Neuronal stem cell (in vitro differentiated cells): Measurements from ENCODE around the gene ATP2A3.

Source experiments
- DNase-seq: peaks from one replicate; pipeline ENCODE4 v3.0.0-alpha.2; 2013; ENCODE audit warnings: low spot score
- H2AFZ ChIP-seq: one replicate; pipeline ENCODE4 v1.6.1; 2013; ENCODE audit warnings: mild to moderate bottlenecking, low read length, inconsistent platforms
- H2AK5ac ChIP-seq: 2 replicates; pipeline ENCODE4 v1.6.1; 2013; ENCODE audit warnings: low read depth, mild to moderate bottlenecking, inconsistent platforms, low read length, moderate library complexity, mixed read lengths
- H2BK120ac ChIP-seq: 2 replicates; pipeline ENCODE4 v1.6.1; 2013; ENCODE audit warnings: low read depth, mild to moderate bottlenecking, inconsistent platforms, low read length, moderate library complexity, mixed read lengths
- H2BK12ac ChIP-seq: one replicate; pipeline ENCODE4 v1.6.1; 2013; ENCODE audit warnings: low read length, inconsistent platforms
- H2BK15ac ChIP-seq: 2 replicates; pipeline ENCODE4 v1.6.1; 2013; ENCODE audit warnings: mild to moderate bottlenecking, low read length, inconsistent platforms, mixed read lengths
- H2BK5ac ChIP-seq: one replicate; pipeline ENCODE4 v1.6.1; 2013; ENCODE audit warnings: inconsistent platforms, mild to moderate bottlenecking, low read length, moderate library complexity
- H3K14ac ChIP-seq: one replicate; pipeline ENCODE4 v1.6.1; 2013; ENCODE audit warnings: low read length, inconsistent platforms
- H3K18ac ChIP-seq: 2 replicates; pipeline ENCODE4 v1.6.1; 2013; ENCODE audit warnings: low read length, inconsistent platforms
- H3K23ac ChIP-seq: 2 replicates; pipeline ENCODE4 v1.6.1; 2013; ENCODE audit warnings: low read depth, mild to moderate bottlenecking, mixed read lengths, low read length, inconsistent platforms; ENCODE audit not compliant: poor library complexity
- H3K27ac ChIP-seq: replicated peaks from 3 replicates; pipeline ENCODE4 v1.5.1; 2013; ENCODE audit warnings: low read length, inconsistent platforms
- H3K27me3 ChIP-seq, 3 experiments: 2 replicates each; pipeline ENCODE4 v1.6.1; 2013; ENCODE audit warnings: low read length in 3 of 3, mild to moderate bottlenecking in 2 of 3, inconsistent platforms in 1 of 3, low read depth in 1 of 3, mixed read lengths in 1 of 3, moderate library complexity in 1 of 3; ENCODE audit not compliant: control insufficient read depth in 3 of 3, insufficient read depth in 3 of 3
- H3K36me3 ChIP-seq, 2 donors: replicated peaks in 1 of 2; 2 replicates each; pipeline ENCODE4 v1.6.1; 2013; ENCODE audit warnings: low read length in 2 of 2; ENCODE audit not compliant: control insufficient read depth in 2 of 2, insufficient read depth in 2 of 2
- H3K4ac ChIP-seq: 2 replicates; pipeline ENCODE4 v1.6.1; 2013; ENCODE audit warnings: inconsistent platforms, mild to moderate bottlenecking, low read length, moderate library complexity
- H3K4me1 ChIP-seq, 2 donors: 1 replicate in 1 of 2; 2 replicates in 1 of 2; pipeline ENCODE4 v1.6.1; 2013; ENCODE audit warnings: low read length in 2 of 2, low read depth in 1 of 2; ENCODE audit not compliant: control insufficient read depth in 2 of 2, insufficient read depth in 1 of 2
- H3K4me2 ChIP-seq: one replicate; pipeline ENCODE4 v1.6.1; 2013; ENCODE audit warnings: mild to moderate bottlenecking, low read length, inconsistent platforms; ENCODE audit not compliant: insufficient read depth, poor library complexity, severe bottlenecking
- H3K4me3 ChIP-seq, 2 donors: 2 replicates each; pipeline ENCODE4 v1.5.1; 2013; ENCODE audit warnings: low read length in 2 of 2, mild to moderate bottlenecking in 2 of 2, inconsistent platforms in 1 of 2, moderate library complexity in 1 of 2
- H3K79me1 ChIP-seq: one replicate; pipeline ENCODE4 v1.6.1; 2013; ENCODE audit warnings: low read depth, mild to moderate bottlenecking, inconsistent platforms, low read length, moderate library complexity
- H3K9ac ChIP-seq: one replicate; pipeline ENCODE4 v1.6.1; 2013; ENCODE audit warnings: mild to moderate bottlenecking, low read depth, low read length, inconsistent platforms; ENCODE audit not compliant: poor library complexity
- H3K9me3 ChIP-seq, 2 donors: replicated peaks in 1 of 2; 2 replicates each; pipeline versions ENCODE3 to v1.6.1; 2013; ENCODE audit warnings: low read length in 2 of 2, mild to moderate bottlenecking in 2 of 2, inconsistent platforms in 1 of 2, low read depth in 1 of 2, mixed read lengths in 1 of 2, moderate library complexity in 1 of 2; ENCODE audit not compliant: control insufficient read depth in 2 of 2, insufficient read depth in 1 of 2
- H4K8ac ChIP-seq: one replicate; pipeline ENCODE4 v1.6.1; 2013; ENCODE audit warnings: low read depth, mild to moderate bottlenecking, inconsistent platforms, low read length, moderate library complexity
- H4K91ac ChIP-seq: one replicate; pipeline ENCODE4 v1.6.1; 2013; ENCODE audit warnings: low read length, low read depth, mild to moderate bottlenecking, inconsistent platforms; ENCODE audit not compliant: poor library complexity
- WGBS, 2 donors: extraction: QIAGEN DNeasy Blood & Tissue Kit; methylation state at CpG; one replicate each; pipeline ENCODE4 v1.1.7; 2013; ENCODE audit warnings: missing lambda C conversion rate in 2 of 2, mixed read lengths in 1 of 2; ENCODE audit not compliant: insufficient read length in 2 of 2, insufficient replicate concordance in 1 of 2; ENCODE audit errors: extremely low coverage in 2 of 2; 5-methylcytosine and 5-hydroxymethylcytosine counted together

The ATP2A3 gene

GRCh38 chr17:3972281-3972731 is 8.1 kb upstream of the ATP2A3 start:
- H2BK12ac ChIP-seq = no peak overlapping the region
- H3K23ac ChIP-seq = no peak overlapping the region
- H2AFZ ChIP-seq = no peak overlapping the region
- H3K18ac ChIP-seq = no peak overlapping the region
- no peak overlapping the region for H3K9ac ChIP-seq
- no peaks in the 10 kb centered on the region for H3K79me1 ChIP-seq
- H4K91ac ChIP-seq = no peak overlapping the region
- no peak overlapping the region for H2AK5ac ChIP-seq
- peaks cover 4 to 8% of the 10 kb centered on the region in 2 donors for H3K9me3 ChIP-seq
- H3K4me2 ChIP-seq = no peak overlapping the region
- H4K8ac ChIP-seq = no peak overlapping the region
- H3K14ac ChIP-seq = no peak overlapping the region
- H3K27me3 ChIP-seq = peaks cover 0 to 12% (median 0%) of the 10 kb centered on the region in 3 experiments
- no peak overlapping the region for H3K4ac ChIP-seq
- peak overlapping the region in 1 of 2 donors; percentile 25 for H3K4me3 ChIP-seq
- no peak overlapping the region for H2BK5ac ChIP-seq
- no peak for DNase-seq
- peaks cover 0 to 6% of the 10 kb centered on the region in 2 donors for H3K4me1 ChIP-seq
- H3K36me3 ChIP-seq = no peaks in the 10 kb centered on the region
- no peak overlapping the region for H2BK120ac ChIP-seq
- no CpG with 5 or more reads among the region's 15 CpGs for WGBS, 2 donors
- H3K27ac ChIP-seq = no peak overlapping the region
- H2BK15ac ChIP-seq = no peak overlapping the region

GRCh38 chr17:3970668-3971067 is 6.4 kb upstream of the ATP2A3 start:
- no peaks in the 10 kb centered on the region for H3K79me1 ChIP-seq
- no peak overlapping the region for H2AFZ ChIP-seq
- H4K91ac ChIP-seq = no peak overlapping the region
- no peak overlapping the region for H2BK15ac ChIP-seq
- peaks cover 4 to 8% of the 10 kb centered on the region in 2 donors for H3K9me3 ChIP-seq
- no peak for DNase-seq
- peaks cover 0 to 27% (median 0%) of the 10 kb centered on the region in 3 experiments for H3K27me3 ChIP-seq
- no peak overlapping the region for H3K4me2 ChIP-seq
- no peak overlapping the region for H4K8ac ChIP-seq
- H2BK12ac ChIP-seq = no peak overlapping the region
- no peak overlapping the region for H3K4me3 ChIP-seq
- H3K36me3 ChIP-seq = no peaks in the 10 kb centered on the region
- H3K9ac ChIP-seq = no peak overlapping the region
- no peak overlapping the region for H2BK5ac ChIP-seq
- no peak overlapping the region for H3K27ac ChIP-seq
- H3K4ac ChIP-seq = no peak overlapping the region
- H3K18ac ChIP-seq = peak overlapping the region; percentile 46
- H2AK5ac ChIP-seq = no peak overlapping the region
- H2BK120ac ChIP-seq = no peak overlapping the region
- H3K23ac ChIP-seq = no peak overlapping the region
- no peak overlapping the region for H3K14ac ChIP-seq
- no CpG with 5 or more reads among the region's 6 CpGs for WGBS, 2 donors
- H3K4me1 ChIP-seq = no peaks in the 10 kb centered on the region

- Histone ChIP-seq H2BK12ac (no peak overlapping the region), H4K91ac (no peak overlapping the region), H3K4ac (no peak overlapping the region), H4K8ac (no peak overlapping the region), H3K9me3 (peaks cover 2 to 7% of the 10 kb centered on the region in 2 donors), H3K79me1 (no peaks in the 10 kb centered on the region), H3K18ac (no peak overlapping the region), H2AK5ac (no peak overlapping the region), H3K14ac (no peak overlapping the region), H3K36me3 (no peaks in the 10 kb centered on the region), H2BK15ac (no peak overlapping the region), H3K27me3 (peaks cover 0 to 34% (median 6%) of the 10 kb centered on the region in 3 experiments), H2BK120ac (no peak overlapping the region), H3K4me3 (no peak overlapping the region), H3K23ac (no peak overlapping the region), H3K27ac (no peak overlapping the region), H2AFZ (no peak overlapping the region), H2BK5ac (no peak overlapping the region), H3K4me1 (peaks cover 0 to 4% of the 10 kb centered on the region in 2 donors), H3K4me2 (no peak overlapping the region), H3K9ac (no peak overlapping the region)
- no CpG with 5 or more reads among the region's 7 CpGs for WGBS, 2 donors
- no peak for DNase-seq
These were observed 5.7 kb upstream of the ATP2A3 start for GRCh38 chr17:3969963-3970362.

- Histone ChIP-seq H4K8ac (no peak overlapping the region), H2AK5ac (no peak overlapping the region), H2BK15ac (no peak overlapping the region), H3K27me3 (peaks cover 7 to 44% (median 15%) of the 10 kb centered on the region in 3 experiments), H3K23ac (no peak overlapping the region), H3K36me3 (no peaks in the 10 kb centered on the region), H2AFZ (no peak overlapping the region), H3K9me3 (no peaks in the 10 kb centered on the region), H3K4ac (no peak overlapping the region), H3K9ac (no peak overlapping the region), H3K27ac (no peak overlapping the region), H3K79me1 (no peaks in the 10 kb centered on the region), H3K4me3 (no peak overlapping the region), H3K14ac (no peak overlapping the region), H3K18ac (no peak overlapping the region), H4K91ac (no peak overlapping the region), H3K4me1 (peaks cover 0 to 4% of the 10 kb centered on the region in 2 donors), H2BK120ac (no peak overlapping the region), H3K4me2 (no peak overlapping the region), H2BK5ac (no peak overlapping the region), H2BK12ac (no peak overlapping the region)
- no peak for DNase-seq
- no CpG with 5 or more reads among the region's 18 CpGs for WGBS, 2 donors
These were observed 4.8 kb upstream of the ATP2A3 start for GRCh38 chr17:3968886-3969524.
